NOMO-1 treated with dmso at 0.1 percent for 144 hours (cell line): ENCODE results near the gene LCNL1.

ENCODE experiments used
- DNase-seq: peaks from one replicate; lab custom pipeline; 2025; ENCODE audit not compliant: unreplicated experiment; lab: John Stamatoyannopoulos, UW

LCNL1 gene

GRCh38 chr9:136958473-136958872 lies 24.3 kb upstream of the LCNL1 start:
- no peak for DNase-seq

DNA sequence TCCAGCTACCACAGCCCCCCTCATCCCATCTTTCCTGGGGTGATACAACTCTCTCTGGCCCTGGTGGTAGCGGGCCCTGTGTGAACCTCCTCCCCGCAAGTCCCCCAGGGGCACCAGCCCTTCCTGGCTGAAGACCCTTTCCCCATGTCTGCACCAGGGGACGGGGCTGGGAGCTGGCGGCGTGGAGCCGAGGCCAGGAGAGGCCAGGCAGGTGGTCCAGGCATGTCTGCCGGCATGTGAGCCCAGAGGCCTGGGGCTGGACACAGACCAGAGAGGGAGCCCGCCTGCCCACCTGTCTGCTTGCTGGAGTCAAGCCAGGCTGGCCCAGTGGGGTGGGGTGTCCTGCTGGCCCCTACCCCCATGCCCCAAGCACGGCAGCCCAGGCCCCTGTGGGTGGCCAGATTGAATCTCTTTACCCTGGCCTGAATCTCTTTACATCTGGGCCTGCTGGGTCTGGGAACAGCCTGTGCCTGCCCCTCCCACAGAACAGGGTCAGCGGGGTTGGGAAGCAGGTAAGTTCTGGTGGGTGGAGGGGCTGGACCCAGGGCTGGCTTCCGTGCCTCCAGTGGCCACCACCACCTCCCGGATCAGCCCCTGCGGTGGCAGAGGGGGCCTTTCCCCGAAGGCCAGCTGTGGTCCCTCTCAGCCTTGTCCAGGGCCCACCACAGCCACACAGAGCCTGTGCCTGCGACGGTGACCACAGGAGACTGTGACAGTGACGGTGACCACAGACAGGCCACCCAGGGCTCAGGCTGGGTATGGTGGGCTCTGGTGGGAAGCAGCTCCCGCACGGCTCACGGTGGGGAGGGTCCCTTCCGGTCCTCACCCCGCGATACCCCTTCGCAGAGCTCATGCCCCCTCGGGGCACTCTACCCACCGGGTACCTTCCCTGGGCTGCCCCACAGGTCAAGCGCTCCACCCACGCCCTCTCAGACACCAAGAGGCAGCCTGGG lies 23.6 kb upstream of the LCNL1 start:
- no peak for DNase-seq

- DNase-seq, result no peak
Measured at GRCh38 chr9:136960212-136960937, 22.4 kb upstream of the LCNL1 start.

GRCh38 chr9:136960938-136961275 lies 21.9 kb upstream of the LCNL1 start:
- no peak for DNase-seq

DNA sequence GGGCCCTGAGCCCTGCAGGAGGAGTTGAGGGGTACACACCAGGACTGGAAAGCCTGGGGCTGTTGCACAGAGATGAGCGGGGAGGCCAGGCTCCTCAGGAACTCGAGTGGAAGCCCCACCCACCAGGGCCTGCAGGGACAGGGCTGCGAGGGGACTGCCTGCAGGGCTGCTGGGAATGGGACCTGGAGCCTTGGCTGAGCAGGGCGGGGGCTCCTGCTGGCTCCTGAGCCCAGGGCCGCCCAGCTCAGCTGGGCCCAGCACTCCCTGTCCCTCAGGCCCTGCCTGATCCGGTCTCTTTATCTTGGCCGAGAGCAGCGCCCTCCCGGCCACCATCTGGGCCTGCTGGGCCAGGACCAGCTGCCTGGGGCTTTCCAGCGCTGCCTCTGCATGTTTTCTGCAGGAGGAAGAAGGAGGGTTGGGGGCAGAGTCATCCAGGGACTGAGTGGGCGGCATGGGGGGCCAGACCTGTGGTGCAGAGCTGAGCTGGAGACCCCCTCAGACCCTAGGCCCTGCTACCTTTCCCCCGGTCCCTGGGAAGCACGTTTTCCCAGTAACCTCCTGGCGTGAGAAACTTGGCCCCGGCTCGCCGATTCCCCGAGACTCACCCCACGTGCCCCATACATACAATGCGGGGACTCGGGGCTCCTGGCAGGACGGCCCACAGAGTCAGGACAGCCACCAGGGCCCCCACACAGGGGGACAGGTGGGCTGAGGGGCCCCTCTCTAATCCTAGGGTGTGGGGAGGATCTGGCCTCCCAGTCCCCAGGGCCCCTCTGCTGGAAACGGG lies 21.3 kb upstream of the LCNL1 start:
- no peak for DNase-seq

GRCh38 chr9:136962163-136962562 lies 20.6 kb upstream of the LCNL1 start:
- no peak for DNase-seq

DNA sequence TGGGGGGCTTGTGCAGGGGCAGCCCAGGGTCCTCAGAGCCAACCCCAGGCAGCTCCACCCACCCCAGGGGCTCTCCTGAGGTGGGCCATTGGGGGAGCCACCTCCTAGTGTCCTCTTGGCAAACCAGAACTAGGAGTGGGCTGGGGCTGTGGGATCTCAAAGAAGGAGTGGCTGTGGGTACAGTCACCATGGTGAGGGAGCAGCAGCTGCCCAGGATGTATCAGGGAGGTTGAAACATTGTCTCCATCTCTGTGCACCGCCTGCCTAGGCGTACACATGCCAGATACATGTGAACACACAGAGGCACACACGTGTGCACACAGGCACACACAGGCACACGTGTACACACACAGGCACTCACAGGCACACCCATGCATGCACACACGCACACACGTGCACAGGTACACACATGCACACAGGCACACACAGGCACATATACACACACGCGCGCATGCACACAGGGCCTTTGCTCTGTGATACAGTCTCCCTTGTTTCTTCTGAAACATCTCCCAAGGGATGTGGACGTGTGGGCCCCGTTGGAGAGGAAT lies 20.0 kb upstream of the LCNL1 start:
- DNase-seq, result no peak

DNA sequence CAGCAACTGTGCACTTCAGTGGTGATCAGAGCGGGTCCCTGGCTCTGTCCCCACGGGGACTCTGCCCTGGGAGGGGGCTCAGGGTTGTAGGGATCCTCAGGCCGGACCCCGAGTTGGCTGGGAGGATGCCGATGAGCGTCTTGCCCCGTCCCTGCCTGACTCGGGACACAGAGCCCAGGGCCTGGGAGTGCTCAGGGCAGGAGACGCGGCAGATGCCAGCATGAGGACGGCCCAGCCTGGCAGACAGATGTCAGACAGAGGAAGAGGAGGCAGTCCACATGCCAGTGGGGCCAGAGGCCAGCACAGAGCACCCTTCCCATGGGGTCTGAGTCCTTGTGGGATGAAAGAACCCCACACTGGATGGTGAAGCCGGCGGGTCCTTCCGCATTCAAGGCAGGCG lies 19.5 kb upstream of the LCNL1 start:
- no peak for DNase-seq

GRCh38 chr9:136963751-136964150 lies 19.0 kb upstream of the LCNL1 start:
- DNase-seq, result no peak

DNA sequence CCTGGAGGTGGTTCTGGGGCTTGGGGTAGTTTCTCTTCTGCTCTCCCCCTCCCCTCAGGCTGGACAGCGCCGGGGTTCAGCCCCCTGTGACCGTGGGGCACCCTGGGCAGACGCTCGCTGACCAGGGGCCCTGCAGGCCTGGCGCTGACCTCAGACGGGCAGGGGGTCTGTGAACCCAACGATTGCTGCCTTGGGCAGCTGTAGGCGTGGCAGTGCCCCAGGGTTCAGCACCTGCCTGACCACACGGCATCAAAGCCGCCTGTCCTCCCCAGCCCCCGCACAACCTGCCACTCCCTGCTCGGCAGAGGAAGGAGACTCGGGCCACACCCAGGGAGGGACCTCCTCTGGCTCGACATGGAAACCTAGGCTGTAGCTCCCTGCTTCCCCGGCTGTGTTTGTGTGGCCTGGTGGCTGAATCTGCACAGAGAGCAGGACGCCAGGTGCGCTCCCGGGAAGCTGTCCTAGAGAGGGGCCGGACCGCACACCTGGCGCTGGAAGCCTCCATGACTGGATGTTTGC lies 18.6 kb upstream of the LCNL1 start:
- no peak for DNase-seq

GRCh38 chr9:136964833-136965422 lies 17.9 kb upstream of the LCNL1 start:
- DNase-seq, result no peak

GRCh38 chr9:136965771-136966484 lies 16.9 kb upstream of the LCNL1 start:
- DNase-seq, result no peak

DNA sequence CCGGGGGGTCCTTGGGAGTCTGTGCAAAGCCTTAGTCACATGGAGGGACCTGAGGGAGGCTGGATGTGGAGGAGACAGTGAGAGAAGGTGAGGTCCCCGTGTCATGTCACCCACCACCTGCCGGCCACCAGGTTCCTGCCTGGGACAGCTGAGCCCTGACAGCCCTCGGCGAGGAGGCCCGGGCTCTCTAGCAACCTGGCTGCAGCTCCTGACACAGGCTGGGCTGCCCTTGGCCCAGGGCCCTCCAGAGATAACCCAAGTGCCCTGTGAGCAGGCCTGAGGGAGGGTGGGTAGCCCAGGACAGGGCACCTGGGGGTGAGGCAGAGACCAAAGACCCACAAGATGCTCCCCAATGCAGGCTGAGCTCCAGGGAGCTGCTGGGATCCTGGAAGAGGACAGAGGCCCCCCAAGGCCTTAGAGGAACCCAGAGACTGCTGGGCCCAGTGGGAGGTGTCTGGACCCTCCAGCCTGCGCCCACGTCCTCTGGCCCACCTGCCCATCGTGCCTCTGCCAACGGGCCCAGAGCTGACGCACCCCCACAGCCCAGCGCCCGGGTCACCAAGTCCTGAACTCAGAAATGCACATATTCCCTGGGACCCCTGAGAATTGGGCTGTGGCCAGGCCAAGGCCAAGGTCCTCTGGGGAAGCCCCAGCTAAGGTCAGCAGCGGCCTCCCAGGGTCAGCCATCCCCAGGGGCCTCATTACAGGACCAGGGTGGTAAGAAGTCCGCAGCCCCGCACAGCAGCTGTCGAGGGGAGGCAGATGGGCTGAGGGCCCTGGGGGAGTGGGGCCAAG lies 14.3 kb upstream of the LCNL1 start:
- no peak for DNase-seq

- no peak for DNase-seq
Measured at GRCh38 chr9:136969150-136969549, 13.6 kb upstream of the LCNL1 start.

DNA sequence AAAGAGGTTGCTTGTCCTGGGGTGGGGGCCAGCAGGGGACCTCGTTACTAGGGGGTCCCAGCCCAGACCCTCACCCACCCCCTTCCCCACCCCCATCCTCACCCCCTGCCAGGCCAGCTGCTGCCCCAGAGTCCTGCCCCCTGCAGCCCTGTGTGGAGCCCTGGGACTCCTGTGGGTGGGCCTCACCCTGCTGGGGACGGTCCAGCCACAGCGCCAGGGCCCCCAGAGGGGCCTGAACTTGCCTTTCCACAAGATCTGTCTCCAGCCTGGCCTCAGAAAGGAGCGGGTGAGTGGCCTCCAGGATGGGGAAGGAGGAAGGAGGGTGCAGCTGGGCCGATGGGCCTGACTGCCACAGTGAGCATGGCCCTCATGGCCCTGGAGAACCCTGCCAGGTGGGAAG lies 13.0 kb upstream of the LCNL1 start:
- DNase-seq, result no peak

DNA sequence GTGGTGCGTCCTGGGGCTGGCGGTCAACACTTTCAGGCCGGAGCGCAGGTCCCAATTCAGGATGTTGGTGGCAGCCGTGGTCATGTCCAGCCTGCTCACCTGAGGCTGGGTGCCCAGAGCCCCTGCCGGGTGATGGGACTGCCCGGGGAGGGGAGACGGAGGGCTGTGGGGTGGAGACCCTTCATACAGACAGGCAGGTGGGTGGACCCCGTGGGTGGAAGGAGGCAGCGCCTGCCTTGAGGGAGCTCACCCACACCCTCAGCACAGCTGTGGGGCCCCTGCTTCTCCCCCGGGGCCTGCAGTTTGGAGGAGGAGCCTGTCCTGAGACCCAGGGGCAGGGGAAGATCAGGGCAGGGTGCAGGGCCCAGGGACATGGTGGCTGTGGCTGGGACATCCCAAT lies 12.4 kb upstream of the LCNL1 start:
- no peak for DNase-seq

DNA sequence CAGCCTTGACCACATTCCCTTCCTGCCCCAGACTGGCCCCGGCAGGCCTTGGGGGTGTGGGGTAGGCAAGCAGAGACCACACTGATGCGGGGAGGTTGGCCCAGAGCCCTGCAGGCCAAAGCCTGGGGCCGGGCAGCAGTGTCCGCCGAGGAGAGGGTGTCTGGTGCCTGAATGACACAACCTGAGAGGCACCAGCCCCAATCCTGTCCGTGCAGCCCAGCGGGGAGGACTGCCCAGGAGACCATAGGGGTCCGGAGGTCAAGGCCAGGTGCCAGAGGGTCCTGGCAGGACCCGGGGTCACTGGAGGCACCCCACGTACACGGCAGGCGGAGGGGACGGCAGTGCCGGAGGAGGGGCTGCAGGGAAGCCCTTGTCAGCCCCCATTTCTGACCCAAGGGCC lies 11.0 kb upstream of the LCNL1 start:
- DNase-seq, result no peak

DNA sequence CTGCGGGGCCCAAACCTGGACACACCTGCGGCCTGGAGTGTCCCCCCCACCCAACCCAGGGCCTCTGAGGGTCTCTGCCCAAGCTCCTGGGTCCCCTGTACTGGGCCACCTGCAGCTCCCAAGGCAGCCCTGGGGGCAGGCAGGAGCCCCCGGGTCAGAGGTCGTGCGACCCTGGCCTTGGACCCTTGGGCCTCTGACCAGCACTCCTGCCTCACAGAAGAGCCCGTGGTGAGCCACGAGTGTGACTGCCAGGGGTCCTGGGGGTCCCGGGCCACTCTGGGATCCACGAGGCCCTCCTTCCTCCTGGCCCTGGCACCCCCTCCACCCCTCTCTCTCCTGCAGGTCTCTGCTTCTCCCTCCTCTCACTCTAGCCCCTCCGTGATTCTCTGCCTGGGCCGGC lies 10.5 kb upstream of the LCNL1 start:
- no peak for DNase-seq

DNA sequence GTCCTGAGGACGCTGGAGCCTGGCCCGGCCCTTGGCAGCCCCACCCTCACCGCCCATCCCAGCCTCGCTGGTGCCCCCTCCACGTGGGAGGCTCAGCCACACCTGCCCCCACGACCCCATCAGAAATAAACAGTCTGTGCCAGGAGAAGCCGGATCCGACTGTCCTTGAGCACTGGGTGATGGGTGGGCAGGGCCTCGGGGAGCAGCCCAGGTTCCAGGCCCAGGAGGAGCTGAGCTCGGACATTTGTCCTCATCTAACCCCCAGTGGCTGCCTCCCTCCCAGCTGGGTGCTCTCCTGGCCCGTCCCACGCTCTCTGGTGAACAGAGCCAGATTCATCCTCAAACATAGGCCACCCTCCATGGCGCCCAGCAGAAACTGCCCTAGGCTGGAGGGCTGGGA lies 10.1 kb upstream of the LCNL1 start:
- DNase-seq, result no peak
